ENCODE results near the gene APOO.
A peak's percentile ranks its signal among the peaks of the same experiment; 100 is the strongest.

Gene APOO

DNA sequence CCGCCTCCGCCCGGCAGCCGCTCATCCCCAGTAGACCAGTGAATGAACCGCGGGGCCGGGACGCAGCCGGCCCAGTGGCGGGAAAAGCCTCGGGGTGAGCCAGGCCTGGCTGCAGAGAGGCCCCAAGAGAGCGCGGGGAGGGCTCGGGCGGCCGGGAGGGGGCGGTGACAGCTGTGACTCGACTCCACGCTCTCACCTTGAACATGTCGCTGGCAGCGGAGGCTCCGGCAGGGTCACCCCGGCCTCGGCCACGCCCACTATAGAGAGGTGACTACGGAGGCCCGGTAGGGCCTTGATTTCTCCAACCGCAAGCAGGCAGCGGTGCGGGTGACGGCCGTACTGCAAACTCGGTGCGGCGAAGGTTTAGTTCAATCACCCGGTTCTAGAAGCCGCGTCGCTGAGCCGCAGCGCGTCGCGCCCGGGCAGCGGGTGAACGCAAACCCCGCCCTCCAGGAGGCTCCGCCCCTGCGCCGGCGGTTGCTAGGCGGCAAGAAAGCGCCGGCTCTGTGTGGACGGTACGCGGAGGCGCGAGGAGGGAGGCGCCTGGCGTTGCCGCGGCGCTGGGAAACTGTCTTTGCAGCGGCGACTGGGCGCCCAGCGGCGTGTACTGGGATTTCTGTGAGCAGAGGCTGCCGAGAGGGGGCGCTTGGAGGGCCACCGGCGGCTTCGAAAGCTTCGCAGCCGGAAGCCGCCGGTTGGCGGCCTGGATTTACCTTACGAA is at the start of gene APOO, which contains the start of gene CXorf58:
Gene APOO, minus strand, starts transcription at position 441 of the 721 bp plus-strand sequence. Its CDS starts 236 bp downstream, at position 205.
Gene CXorf58, plus strand, starts transcription at position 509 of the 721 bp plus-strand sequence. CDS start 2,297 bp downstream, outside the sequence.
- DNase-seq (ENCODE audit: low spot score): peak; percentile 91
- H3K27ac ChIP-seq: peak within 1 kb of the TSS; percentile 66 to 90
- H3K4me3 ChIP-seq: peak within 1 kb of the TSS; percentile 73
- TF ChIP-seq, protein P1, sequence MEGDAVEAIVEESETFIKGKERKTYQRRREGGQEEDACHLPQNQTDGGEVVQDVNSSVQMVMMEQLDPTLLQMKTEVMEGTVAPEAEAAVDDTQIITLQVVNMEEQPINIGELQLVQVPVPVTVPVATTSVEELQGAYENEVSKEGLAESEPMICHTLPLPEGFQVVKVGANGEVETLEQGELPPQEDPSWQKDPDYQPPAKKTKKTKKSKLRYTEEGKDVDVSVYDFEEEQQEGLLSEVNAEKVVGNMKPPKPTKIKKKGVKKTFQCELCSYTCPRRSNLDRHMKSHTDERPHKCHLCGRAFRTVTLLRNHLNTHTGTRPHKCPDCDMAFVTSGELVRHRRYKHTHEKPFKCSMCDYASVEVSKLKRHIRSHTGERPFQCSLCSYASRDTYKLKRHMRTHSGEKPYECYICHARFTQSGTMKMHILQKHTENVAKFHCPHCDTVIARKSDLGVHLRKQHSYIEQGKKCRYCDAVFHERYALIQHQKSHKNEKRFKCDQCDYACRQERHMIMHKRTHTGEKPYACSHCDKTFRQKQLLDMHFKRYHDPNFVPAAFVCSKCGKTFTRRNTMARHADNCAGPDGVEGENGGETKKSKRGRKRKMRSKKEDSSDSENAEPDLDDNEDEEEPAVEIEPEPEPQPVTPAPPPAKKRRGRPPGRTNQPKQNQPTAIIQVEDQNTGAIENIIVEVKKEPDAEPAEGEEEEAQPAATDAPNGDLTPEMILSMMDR (IDR thresholded peaks at IDR 0.05): peak; percentile 50

DNA sequence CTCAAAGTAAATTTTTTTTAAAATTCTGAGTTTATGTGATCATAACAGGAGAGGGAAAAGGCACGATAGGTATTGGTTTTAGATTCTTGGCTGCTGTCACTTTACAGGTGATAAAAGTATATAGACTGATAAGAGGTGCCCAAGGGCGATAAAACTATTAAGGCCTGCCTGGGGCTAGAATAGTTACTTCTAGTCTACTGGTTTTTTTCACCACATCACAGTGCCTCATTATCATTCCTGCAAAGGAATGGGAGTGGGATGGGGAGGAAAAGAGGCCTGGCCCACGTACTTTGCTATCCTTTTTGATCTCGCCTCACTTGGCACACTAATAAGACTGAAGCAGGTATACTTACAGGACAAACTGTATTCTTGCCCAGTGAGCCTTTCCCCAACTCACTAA is 46.7 kb upstream of the APOO start:
- no peak for DNase-seq (ENCODE audit: low spot score)
- Histone ChIP-seq H3K27ac (no peak overlapping the region), H3K4me3 (no peak overlapping the region)
- TF ChIP-seq, protein P1 (IDR thresholded peaks at IDR 0.05): no peak

- TF ChIP-seq, protein P1 (IDR thresholded peaks at IDR 0.05): no peak
- H3K4me3 ChIP-seq: no peak overlapping the region
- no peak for DNase-seq (ENCODE audit: low spot score)
- H3K27ac ChIP-seq: no peak overlapping the region
Observed at GRCh38 chrX:23953908-23954269, 46.2 kb upstream of the APOO start.

- Histone ChIP-seq H3K27ac (peak overlapping the region in 1 of 2 donors; percentile 36), H3K4me3 (peak overlapping the region; percentile 2)
- no peak for DNase-seq (ENCODE audit: low spot score)
- TF ChIP-seq, protein P1 (IDR thresholded peaks at IDR 0.05): no peak
Observed at GRCh38 chrX:23952984-23953907, 45.5 kb upstream of the APOO start.

DNA sequence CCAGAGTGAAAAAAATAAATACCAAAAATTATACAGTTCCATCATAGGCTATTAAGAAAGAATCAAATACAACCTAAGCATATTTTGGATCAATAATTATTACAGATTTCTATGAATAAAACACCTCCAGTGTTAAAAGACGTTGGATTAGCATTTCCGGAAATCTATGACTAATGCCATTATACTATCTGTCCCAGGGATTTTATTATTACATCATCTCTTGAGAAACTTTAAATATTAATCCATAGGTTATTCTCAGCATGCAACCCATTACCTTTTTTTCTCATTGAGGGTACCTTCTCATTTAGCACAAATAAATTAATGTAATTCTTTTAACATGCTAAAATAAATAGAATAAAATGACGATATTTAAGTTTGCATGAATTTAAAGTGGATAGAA is 44.7 kb upstream of the APOO start:
- Histone ChIP-seq H3K4me3 (no peak overlapping the region), H3K27ac (no peak overlapping the region)
- no peak for DNase-seq (ENCODE audit: low spot score)
- TF ChIP-seq, protein P1 (IDR thresholded peaks at IDR 0.05): no peak

DNA sequence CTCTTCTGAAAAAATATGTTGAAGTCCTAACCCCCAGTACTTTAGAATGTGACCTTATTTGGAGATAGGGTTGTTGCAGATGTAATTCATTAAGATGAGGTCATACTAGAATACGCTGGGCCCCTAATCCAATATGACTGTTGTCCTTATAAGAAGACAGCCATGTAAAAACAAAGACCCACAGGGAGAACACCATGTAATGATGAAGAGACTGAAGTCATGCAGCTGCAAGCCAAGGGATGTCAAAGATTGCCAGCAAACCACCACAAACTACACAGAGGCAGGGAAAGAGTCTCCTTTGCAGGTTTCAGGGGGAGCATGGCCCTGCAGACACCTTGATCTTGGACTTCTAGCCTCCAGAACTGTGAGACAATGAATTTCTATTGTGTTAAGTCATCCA is 37.5 kb upstream of the APOO start:
- no peak overlapping the region for H3K4me3 ChIP-seq
- no peak for DNase-seq (ENCODE audit: low spot score)
- H3K27ac ChIP-seq: no peak overlapping the region
- TF ChIP-seq, protein P1 (IDR thresholded peaks at IDR 0.05): no peak
